HG03575 (cell line): ENCODE data around the gene MTHFD2L.
"Not testable (repeated sequence)": the region's sequence is repeated elsewhere in the genome, so short reads cannot be mapped to it uniquely, and the experiment has no call there.

Experiments used
- ATAC-seq: cut with Tn5 transposase; IDR thresholded peaks from one replicate; pipeline ENCODE4 v1.9.1; 2021; ENCODE audit not compliant: unreplicated experiment, insufficient number of reproducible peaks, low FRiP score; ENCODE audit errors: extremely low read depth

The MTHFD2L gene

GRCh38 chr4:74130843-74131242 is 27.1 kb upstream of the MTHFD2L start:
- ATAC-seq, result not testable (repeated sequence)

GRCh38 chr4:74132188-74132587 is 25.7 kb upstream of the MTHFD2L start:
- ATAC-seq, result not testable (repeated sequence)

- no peak for ATAC-seq
These were observed 25.0 kb upstream of the MTHFD2L start for GRCh38 chr4:74132944-74133343.

GRCh38 chr4:74133786-74134499 is 24.0 kb upstream of the MTHFD2L start:
- ATAC-seq, result no peak

- ATAC-seq, result no peak
These were observed 23.4 kb upstream of the MTHFD2L start for GRCh38 chr4:74134500-74134852.

GRCh38 chr4:74146581-74147129 is 11.3 kb upstream of the MTHFD2L start:
- no peak for ATAC-seq

- no peak for ATAC-seq
These were observed 9.7 kb upstream of the MTHFD2L start for GRCh38 chr4:74148205-74148604.

GRCh38 chr4:74152836-74153235 is 5.1 kb upstream of the MTHFD2L start:
- no peak for ATAC-seq

- ATAC-seq, result no peak
These were observed 1.4 kb upstream of the MTHFD2L start for GRCh38 chr4:74156521-74156920.

GRCh38 chr4:74157154-74157553 is 764 bp upstream of the MTHFD2L start:
- no peak for ATAC-seq

GRCh38 chr4:74158466-74159142 is 686 bp downstream of the MTHFD2L start:
- no peak for ATAC-seq

GRCh38 chr4:74159143-74159709 is 1.3 kb downstream of the MTHFD2L start:
- ATAC-seq, result no peak

GRCh38 chr4:74161666-74162450 is 3.9 kb downstream of the MTHFD2L start:
- no peak for ATAC-seq

GRCh38 chr4:74166135-74166534 is 8.2 kb downstream of the MTHFD2L start:
- ATAC-seq, result no peak

- no peak for ATAC-seq
These were observed 8.9 kb downstream of the MTHFD2L start for GRCh38 chr4:74166818-74167217.

- no peak for ATAC-seq
These were observed 9.7 kb downstream of the MTHFD2L start for GRCh38 chr4:74167585-74167984.

- ATAC-seq, result no peak
These were observed 10.9 kb downstream of the MTHFD2L start for GRCh38 chr4:74168841-74169240.

GRCh38 chr4:74173321-74173720 is 15.4 kb downstream of the MTHFD2L start:
- no peak for ATAC-seq

- no peak for ATAC-seq
These were observed 16.5 kb downstream of the MTHFD2L start for GRCh38 chr4:74174421-74174820.
